HUES64 (cell line): ENCODE results near the gene MLLT10.

Experiments used
- H3K27ac ChIP-seq: 2 replicates; pipeline ENCODE4 v1.7.0; 2013; ENCODE audit warnings: low read depth, low read length, inconsistent platforms
- H3K27me3 ChIP-seq: 2 replicates; pipeline ENCODE4 v1.6.1; 2013; ENCODE audit warnings: mild to moderate bottlenecking, low read length; ENCODE audit not compliant: insufficient read depth
- H3K36me3 ChIP-seq: 2 replicates; pipeline ENCODE4 v1.6.1; 2013; ENCODE audit warnings: mild to moderate bottlenecking, low read length; ENCODE audit not compliant: insufficient read depth
- H3K4me1 ChIP-seq: 2 replicates; pipeline ENCODE4 v1.6.1; 2013; ENCODE audit warnings: mild to moderate bottlenecking, low read length, moderate library complexity; ENCODE audit not compliant: insufficient read depth
- H3K4me3 ChIP-seq: 2 replicates; pipeline ENCODE4 v1.5.1; 2013; ENCODE audit warnings: mild to moderate bottlenecking, low read length, moderate library complexity
- H3K9ac ChIP-seq: 2 replicates; pipeline ENCODE4 v1.6.1; 2013; ENCODE audit warnings: mild to moderate bottlenecking, low read depth, low read length
- H3K9me3 ChIP-seq: 2 replicates; pipeline ENCODE4 v1.6.1; 2013; ENCODE audit warnings: low read depth, low read length; ENCODE audit not compliant: insufficient read depth
- WGBS: fragments of 150-250, 120-280 bp; methylation state at CpG from one replicate; pipeline ENCODE4 v1.1.7; 2013; ENCODE audit warnings: missing lambda C conversion rate; 5-methylcytosine and 5-hydroxymethylcytosine counted together

Gene MLLT10

DNA sequence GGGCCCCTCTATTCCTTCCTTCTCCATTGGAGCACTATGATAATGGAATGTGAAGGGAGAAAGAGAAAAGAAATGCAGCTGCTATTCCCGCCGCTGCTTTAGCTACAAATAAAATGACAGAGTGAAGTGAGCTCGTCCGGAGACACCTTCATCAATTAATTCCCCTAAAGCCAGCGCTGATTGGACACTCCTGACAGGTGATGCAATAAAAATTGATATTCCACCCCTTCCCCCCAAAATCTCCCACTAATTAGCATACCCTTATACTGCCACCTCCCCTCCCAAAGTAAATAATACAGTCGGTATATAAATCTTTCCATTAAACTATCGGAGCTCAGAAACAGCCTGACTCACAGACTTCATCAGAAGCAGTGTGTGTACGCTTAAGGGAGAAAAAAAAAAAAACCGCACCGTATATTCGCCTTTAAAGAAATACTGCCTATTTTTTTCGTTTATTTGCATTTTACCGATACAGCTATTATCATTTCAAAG lies 15.8 kb upstream of the MLLT10 start:
- Histone ChIP-seq H3K27me3 (no peaks in the 10 kb centered on the region; the same call in 1 of the 2 replicates), H3K4me1 (peaks cover 63% of the 10 kb centered on the region), H3K9ac (peak overlapping the region; percentile 85), H3K9me3 (no peaks in the 10 kb centered on the region), H3K36me3 (no peaks in the 10 kb centered on the region), H3K27ac (peak overlapping the region; percentile 69; the same call in 1 of the 2 replicates), H3K4me3 (peak overlapping the region; percentile 90)
- under 1% methylated on average over 13 of the region's 13 CpGs for WGBS

DNA sequence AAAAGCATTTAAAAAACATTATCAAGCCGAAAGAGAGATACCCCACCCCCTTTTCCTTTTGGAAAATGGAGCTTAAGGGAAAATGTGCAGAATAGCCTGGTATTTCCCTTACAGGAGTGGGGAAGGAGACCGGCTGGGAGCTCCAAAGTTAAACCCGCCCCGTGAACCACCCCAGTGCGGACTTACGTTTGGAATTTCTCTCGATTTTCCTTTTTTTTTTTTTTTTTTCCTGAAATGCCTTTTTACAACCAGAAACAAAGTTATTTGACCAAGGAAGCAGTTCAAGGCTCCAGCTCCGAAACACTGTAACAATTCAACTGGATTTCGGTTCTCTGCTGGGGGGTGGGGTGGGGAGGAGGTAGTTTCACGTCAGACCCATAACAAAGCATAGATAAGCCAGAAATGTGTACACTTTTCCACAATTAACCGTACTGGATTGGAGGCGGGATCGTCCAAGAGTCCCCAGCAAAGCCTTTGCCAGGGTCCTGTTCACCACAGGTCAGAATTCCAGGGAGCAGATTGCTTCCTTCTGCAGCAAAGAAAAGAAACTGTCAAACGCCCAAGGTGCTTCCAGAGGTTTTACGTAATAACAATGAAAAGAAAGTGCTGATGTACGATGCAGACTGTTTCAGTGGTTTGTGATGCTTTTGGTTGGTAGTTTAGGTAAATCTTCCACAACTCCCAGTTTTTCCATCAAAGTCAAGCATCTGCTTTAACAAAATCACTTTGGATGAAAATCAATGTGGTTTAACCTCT lies 15.2 kb upstream of the MLLT10 start:
- Histone ChIP-seq H3K9ac (peak overlapping the region; percentile 85), H3K27ac (peak overlapping the region; percentile 31; the same call in 1 of the 2 replicates), H3K36me3 (no peaks in the 10 kb centered on the region), H3K9me3 (no peaks in the 10 kb centered on the region), H3K4me1 (peaks cover 64% of the 10 kb centered on the region), H3K4me3 (peak overlapping the region; percentile 90), H3K27me3 (no peaks in the 10 kb centered on the region; the same call in 1 of the 2 replicates)
- WGBS: 4% methylated on average over 15 of the region's 16 CpGs

DNA sequence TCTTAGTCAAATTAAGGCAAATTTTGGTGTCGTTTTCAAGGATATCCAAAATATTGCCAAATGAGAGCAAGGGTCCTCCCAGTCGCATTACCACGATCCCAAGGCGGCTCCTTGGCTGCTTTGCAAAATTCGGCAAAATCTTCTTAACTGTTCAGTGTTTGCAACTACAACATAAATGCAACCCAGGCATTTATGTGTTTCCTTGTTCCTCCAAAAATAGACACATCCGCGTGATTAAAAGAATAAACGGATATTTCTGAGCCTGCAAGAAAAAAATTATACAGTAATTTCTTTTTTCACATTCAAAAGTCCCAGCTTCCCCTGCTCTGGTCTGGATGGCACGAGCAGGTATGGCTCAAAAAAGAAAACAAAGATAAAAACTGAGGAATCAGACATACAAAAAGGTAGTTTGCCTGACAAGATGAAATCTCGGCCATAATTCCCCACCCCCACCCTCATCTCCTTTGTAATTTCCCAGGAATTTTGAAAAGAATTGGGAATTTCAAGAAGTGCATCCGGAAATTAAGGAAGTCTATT lies 14.6 kb upstream of the MLLT10 start:
- Histone ChIP-seq H3K9me3 (no peaks in the 10 kb centered on the region), H3K27ac (peak overlapping the region; percentile 31; the same call in 1 of the 2 replicates), H3K9ac (peak overlapping the region; percentile 85), H3K27me3 (no peaks in the 10 kb centered on the region; the same call in 1 of the 2 replicates), H3K4me1 (peaks cover 62% of the 10 kb centered on the region), H3K36me3 (no peaks in the 10 kb centered on the region), H3K4me3 (peak overlapping the region; percentile 90)
- WGBS: 12% methylated on average over 10 of the region's 11 CpGs

DNA sequence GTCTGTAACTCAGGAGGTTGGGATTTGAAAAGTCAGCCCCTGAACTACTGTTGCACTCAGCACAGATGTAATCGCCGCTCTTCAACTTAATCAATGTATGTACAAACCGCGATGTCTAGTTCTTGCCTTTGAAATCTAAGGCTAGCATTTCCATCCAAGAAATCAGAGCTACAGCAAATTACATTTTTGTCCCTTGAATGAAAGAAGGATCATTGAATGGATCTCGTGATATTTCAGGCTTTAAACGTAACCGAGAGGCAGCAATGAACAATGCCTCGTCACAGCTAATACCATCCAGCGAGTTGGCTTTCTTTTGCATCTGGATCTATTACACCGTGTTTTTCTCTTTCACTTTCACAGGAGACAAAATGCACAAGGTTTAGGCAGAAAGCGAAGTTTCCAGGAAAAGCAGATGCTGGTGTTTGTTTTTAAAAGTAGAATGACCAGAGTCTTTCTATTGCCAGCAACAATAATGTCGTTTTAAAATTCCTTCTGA lies 14.0 kb upstream of the MLLT10 start:
- Histone ChIP-seq H3K27me3 (no peaks in the 10 kb centered on the region; the same call in 1 of the 2 replicates), H3K27ac (no peak overlapping the region)

DNA sequence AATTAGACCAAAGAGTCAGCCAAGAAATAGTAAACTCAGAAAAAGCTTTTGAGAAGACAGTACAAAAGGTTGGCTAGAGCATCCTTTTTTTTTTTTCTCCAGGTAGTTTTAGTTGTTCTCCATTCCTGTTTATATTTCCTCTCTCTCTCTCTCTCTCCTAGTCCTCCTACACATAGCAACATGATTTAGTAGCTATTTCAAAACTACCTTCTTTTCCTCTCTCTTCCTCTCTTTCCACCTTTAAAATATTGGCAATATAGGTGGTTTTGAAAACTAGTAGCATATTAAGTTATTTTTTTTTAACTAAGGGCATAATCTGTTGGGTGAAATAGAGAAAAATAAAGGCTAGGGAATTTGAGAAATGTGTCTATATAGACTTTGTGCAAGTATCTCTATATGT lies 13.5 kb upstream of the MLLT10 start:
- no peak overlapping the region for H3K9ac ChIP-seq
- no peaks in the 10 kb centered on the region for H3K9me3 ChIP-seq
- H3K36me3 ChIP-seq: no peaks in the 10 kb centered on the region
- H3K4me3 ChIP-seq: peak overlapping the region; percentile 90; the same call in 1 of the 2 replicates
- peaks cover 55% of the 10 kb centered on the region for H3K4me1 ChIP-seq
- no peaks in the 10 kb centered on the region for H3K27me3 ChIP-seq
- no peak overlapping the region for H3K27ac ChIP-seq

More for the DNA sequence above, 14.0 kb upstream of the MLLT10 start:
- Histone ChIP-seq H3K4me3 (peak overlapping the region; percentile 90), H3K9me3 (no peaks in the 10 kb centered on the region), H3K9ac (peak overlapping the region; percentile 85; the same call in 1 of the 2 replicates), H3K4me1 (peaks cover 59% of the 10 kb centered on the region), H3K36me3 (no peaks in the 10 kb centered on the region)
- 7% methylated on average over 12 of the region's 12 CpGs for WGBS

DNA sequence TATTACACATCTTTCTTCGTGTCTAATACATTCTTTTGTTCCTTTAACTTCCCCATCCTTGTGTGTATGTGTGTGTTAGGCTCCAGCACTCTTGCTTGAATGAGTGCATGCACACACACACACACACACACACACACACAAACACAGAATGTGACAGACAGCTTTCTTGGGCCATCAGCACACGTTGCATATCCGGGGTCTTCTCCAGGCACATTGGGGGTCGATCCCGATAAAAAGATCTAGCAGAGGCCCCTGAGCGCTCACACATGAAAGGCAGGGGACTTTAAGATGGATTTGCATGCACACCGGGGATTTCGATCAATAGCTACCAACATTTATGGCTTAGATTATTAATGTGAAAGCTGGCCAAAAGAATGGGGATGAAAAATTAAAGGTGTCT lies 13.1 kb upstream of the MLLT10 start:
- Histone ChIP-seq H3K4me3 (peak overlapping the region; percentile 90; the same call in 1 of the 2 replicates), H3K4me1 (peaks cover 55% of the 10 kb centered on the region), H3K27ac (no peak overlapping the region), H3K9me3 (no peaks in the 10 kb centered on the region), H3K9ac (no peak overlapping the region), H3K27me3 (no peaks in the 10 kb centered on the region), H3K36me3 (no peaks in the 10 kb centered on the region)
- 45% methylated on average over 8 of the region's 8 CpGs for WGBS

DNA sequence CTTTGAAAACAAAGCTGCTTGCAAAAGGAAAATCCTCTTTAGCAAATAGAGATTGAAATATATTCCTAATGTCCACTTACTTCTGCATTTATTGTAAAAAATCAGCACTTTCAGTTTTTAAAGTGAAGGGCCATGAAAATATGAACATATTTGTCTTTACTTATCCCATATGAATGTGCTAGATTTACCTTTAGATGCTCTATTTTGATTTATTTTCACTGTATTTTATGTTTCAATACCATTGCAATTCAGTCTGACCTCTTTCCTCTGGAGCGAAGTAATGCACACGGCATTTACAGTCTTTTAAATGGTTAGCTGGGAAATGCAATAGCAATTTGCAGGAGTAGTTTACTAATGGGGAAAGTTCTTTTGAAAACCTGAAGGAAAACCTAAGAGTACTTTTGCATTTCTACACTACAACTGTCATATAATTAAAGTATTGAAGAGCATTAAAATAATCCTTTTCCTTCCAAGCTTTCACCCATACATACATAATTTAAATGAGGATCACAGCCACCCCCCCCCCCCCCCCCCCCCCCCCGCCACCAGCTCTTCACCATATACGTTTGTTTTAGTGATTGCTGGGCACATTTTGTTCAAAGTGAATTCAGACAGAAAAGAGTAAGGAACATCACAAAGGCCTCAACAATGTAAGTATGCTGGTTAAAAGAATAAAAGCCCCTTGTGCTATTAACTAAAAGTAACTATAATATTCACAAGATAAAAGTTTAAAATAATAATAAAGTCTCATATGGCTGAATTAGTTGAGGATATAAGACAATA lies 12.1 kb upstream of the MLLT10 start:
- H3K4me3 ChIP-seq: peak overlapping the region; percentile 23
- H3K9ac ChIP-seq: peak overlapping the region; percentile 96; the same call in 1 of the 2 replicates
- no peaks in the 10 kb centered on the region for H3K27me3 ChIP-seq
- H3K36me3 ChIP-seq: no peaks in the 10 kb centered on the region
- H3K27ac ChIP-seq: peak overlapping the region; percentile 100
- WGBS: 48% methylated on average over 2 of the region's 4 CpGs
- peaks cover 55% of the 10 kb centered on the region for H3K4me1 ChIP-seq
- H3K9me3 ChIP-seq: no peaks in the 10 kb centered on the region

DNA sequence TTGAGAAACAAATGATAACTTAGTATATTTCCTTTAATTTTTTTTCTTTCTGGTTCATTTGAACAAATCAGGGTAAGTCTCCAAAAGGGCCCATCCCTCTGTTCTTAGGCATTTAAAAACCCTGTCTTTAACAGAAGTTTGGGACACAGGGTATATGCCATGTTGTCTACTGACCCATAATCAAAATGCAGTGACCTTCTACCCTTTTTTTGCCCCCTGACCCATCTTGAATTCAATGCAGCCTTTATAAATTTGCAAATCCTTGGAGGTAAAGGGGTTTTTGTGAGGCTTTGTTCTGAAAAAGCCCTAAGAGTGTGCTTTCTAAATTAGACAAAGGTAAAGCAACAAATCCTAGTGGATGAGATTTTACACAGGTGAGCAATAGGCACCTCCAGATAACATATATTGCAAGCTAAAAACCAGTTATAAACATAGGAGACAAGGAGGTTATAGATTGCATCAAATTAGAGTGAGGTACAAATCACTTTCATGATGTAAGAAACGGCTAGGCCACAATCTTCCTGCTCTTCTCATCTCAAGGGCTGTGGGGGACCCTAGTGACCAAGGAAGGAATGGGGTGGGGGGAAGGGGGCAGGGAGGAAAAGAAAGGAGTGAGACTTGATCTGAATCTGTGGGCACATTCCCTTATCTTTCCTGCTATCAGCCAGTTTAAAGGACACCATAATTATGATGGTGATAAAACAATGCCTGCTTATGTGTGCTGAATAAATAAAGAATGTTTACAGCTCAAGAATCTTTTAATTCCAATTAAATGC lies 11.2 kb upstream of the MLLT10 start:
- WGBS: 60% methylated on average over 1 of the region's 1 CpG
- no peaks in the 10 kb centered on the region for H3K36me3 ChIP-seq
- 0 out of 2 replicates have a peak overlapping the region, but pooled peaks have one; percentile 74 for H3K4me3 ChIP-seq
- no peaks in the 10 kb centered on the region for H3K9me3 ChIP-seq
- H3K27me3 ChIP-seq: no peaks in the 10 kb centered on the region
- peaks cover 58% of the 10 kb centered on the region for H3K4me1 ChIP-seq
- H3K27ac ChIP-seq: peak overlapping the region; percentile 100
- H3K9ac ChIP-seq: peak overlapping the region; percentile 96; the same call in 1 of the 2 replicates

DNA sequence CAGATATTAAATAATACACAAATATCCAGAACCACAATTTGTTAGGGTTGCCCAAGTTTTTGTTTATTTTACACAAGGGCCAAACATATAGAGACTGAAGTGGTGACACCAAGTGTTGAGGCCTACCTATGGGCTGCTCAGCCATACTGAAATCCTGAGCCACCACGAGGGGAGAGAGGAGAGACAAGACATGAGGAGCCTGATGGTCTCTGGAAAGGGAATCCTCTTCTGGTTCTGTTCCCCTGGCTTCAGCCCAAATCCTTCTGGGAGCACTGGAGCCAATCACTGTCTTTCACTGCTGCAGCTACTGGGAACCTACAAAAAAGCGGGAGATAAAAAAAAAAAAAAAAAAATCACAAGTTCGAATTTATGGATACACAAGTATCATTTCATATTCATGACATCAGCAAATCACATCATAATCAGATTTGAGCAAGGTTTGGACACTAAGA lies 10.4 kb upstream of the MLLT10 start:
- Histone ChIP-seq H3K9me3 (no peaks in the 10 kb centered on the region), H3K27ac (peak overlapping the region; percentile 100), H3K27me3 (no peaks in the 10 kb centered on the region), H3K36me3 (no peaks in the 10 kb centered on the region), H3K9ac (peak overlapping the region; percentile 96), H3K4me1 (peaks cover 61% of the 10 kb centered on the region), H3K4me3 (peak overlapping the region; percentile 74)
- 24% methylated on average over 3 of the region's 3 CpGs for WGBS

DNA sequence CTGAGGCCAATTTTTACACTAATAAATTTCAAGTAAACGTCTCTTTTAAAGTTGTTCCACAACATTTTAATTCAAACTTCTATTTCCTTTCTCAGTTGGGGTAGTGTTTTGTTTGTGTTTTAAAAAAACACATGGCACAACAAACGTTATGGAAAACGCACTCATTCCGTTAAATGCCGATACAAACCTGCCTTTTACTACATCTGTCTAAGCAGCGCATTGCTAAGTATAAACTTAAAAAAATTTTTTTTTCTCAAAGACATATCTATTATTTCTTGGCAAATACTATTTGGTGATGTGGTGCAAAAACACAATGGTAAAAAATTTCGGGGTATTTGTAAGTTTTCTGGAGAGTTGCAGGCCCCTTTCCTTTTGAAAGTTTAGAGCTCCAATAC lies 9.9 kb upstream of the MLLT10 start:
- no peaks in the 10 kb centered on the region for H3K36me3 ChIP-seq
- peaks cover 61% of the 10 kb centered on the region for H3K4me1 ChIP-seq
- peak overlapping the region; percentile 74 for H3K4me3 ChIP-seq
- H3K27me3 ChIP-seq: no peaks in the 10 kb centered on the region
- H3K27ac ChIP-seq: peak overlapping the region; percentile 100
- no peaks in the 10 kb centered on the region for H3K9me3 ChIP-seq
- peak overlapping the region; percentile 96 for H3K9ac ChIP-seq
- WGBS: 4% methylated on average over 6 of the region's 7 CpGs
